ENCODE data around the gene HES6. TPM values are rescaled to one million over a fixed set of nuclear protein-coding genes. Genes with fewer than 3 reads are reported as not detected.

HES6 gene
- total and polyA plus RNA-seq, 2 experiments from 2014 or later, result 0.86 to 1.3 TPM

GRCh38 chr2:238280083-238280825 is 40.4 kb upstream of the HES6 start:
- no peaks in the 10 kb centered on the region for H3K36me3 ChIP-seq (ENCODE audit: low read depth)
- 0 out of 2 replicates have a peak, but pooled peaks cover 2% of the 10 kb centered on the region for H3F3A ChIP-seq (ENCODE audit: insufficient read depth)
- no peak overlapping the region for H3K9ac ChIP-seq
- H3K4me1 ChIP-seq (ENCODE audit: insufficient read depth), result peaks cover 2% of the 10 kb centered on the region
- H4K20me1 ChIP-seq (ENCODE audit: insufficient read depth), result no peaks in the 10 kb centered on the region
- TF ChIP-seq EZH2phosphoT487 (IDR thresholded peaks at IDR 0.05; ENCODE audit: insufficient read depth, low read depth) (no peak), EZH2 (IDR thresholded peaks at IDR 0.05; ENCODE audit: insufficient read depth, poor library complexity, severe bottlenecking) (no peak)
- in situ Hi-C loops (cut with MboI), result no loop called here
- no peak for DNase-seq
- no peaks in the 10 kb centered on the region for H3K9me2 ChIP-seq (ENCODE audit: insufficient read depth)
- H3K4me3 ChIP-seq, result no peak overlapping the region
- no peak overlapping the region for H3K27ac ChIP-seq
- no peaks in the 10 kb centered on the region for H3K9me3 ChIP-seq (ENCODE audit: low read depth)
- peaks cover 54% of the 10 kb centered on the region for H3K79me2 ChIP-seq (ENCODE audit: insufficient read depth)
- 77 to 78% methylated on average over 12 of the region's 12 CpGs for WGBS, 2 experiments (ENCODE audit: low coverage in 1 of 2, low lambda C conversion rate in 2 of 2, missing lambda C conversion rate in 2 of 2)
- no peak overlapping the region for H2AFZ ChIP-seq
- no peaks in the 10 kb centered on the region for H3K27me3 ChIP-seq (replicated peaks; ENCODE audit: insufficient read depth)
- no peak overlapping the region for H3K4me2 ChIP-seq (ENCODE audit: unreplicated experiment)

GRCh38 chr2:238279324-238279682 is 39.5 kb upstream of the HES6 start:
- no peaks in the 10 kb centered on the region for H3K4me1 ChIP-seq (ENCODE audit: insufficient read depth)
- H3K4me3 ChIP-seq, result no peak overlapping the region
- no peaks in the 10 kb centered on the region for H3K36me3 ChIP-seq (ENCODE audit: low read depth)
- H3F3A ChIP-seq (ENCODE audit: insufficient read depth), result no peaks in the 10 kb centered on the region
- in situ Hi-C loops (cut with MboI), result no loop called here
- no peaks in the 10 kb centered on the region for H4K20me1 ChIP-seq (ENCODE audit: insufficient read depth)
- H3K79me2 ChIP-seq (ENCODE audit: insufficient read depth), result peaks cover 46% of the 10 kb centered on the region
- 84 to 85% methylated on average over 6 of the region's 6 CpGs for WGBS, 2 experiments (ENCODE audit: low coverage in 1 of 2, low lambda C conversion rate in 2 of 2, missing lambda C conversion rate in 2 of 2)
- TF ChIP-seq EZH2phosphoT487 (IDR thresholded peaks at IDR 0.05; ENCODE audit: insufficient read depth, low read depth) (no peak), EZH2 (IDR thresholded peaks at IDR 0.05; ENCODE audit: insufficient read depth, poor library complexity, severe bottlenecking) (no peak)
- H2AFZ ChIP-seq, result no peak overlapping the region
- H3K9ac ChIP-seq, result no peak overlapping the region
- no peak overlapping the region for H3K27ac ChIP-seq
- H3K9me2 ChIP-seq (ENCODE audit: insufficient read depth), result no peaks in the 10 kb centered on the region
- H3K27me3 ChIP-seq (replicated peaks; ENCODE audit: insufficient read depth), result no peaks in the 10 kb centered on the region
- no peaks in the 10 kb centered on the region for H3K9me3 ChIP-seq (ENCODE audit: low read depth)
- H3K4me2 ChIP-seq (ENCODE audit: unreplicated experiment), result no peak overlapping the region
- no peak for DNase-seq

- no peaks in the 10 kb centered on the region for H3F3A ChIP-seq (ENCODE audit: insufficient read depth)
- H4K20me1 ChIP-seq (ENCODE audit: insufficient read depth), result no peaks in the 10 kb centered on the region
- WGBS, 2 experiments (ENCODE audit: low coverage in 1 of 2, low lambda C conversion rate in 2 of 2, missing lambda C conversion rate in 2 of 2), result 57 to 58% methylated on average over 9 of the region's 9 CpGs
- no peak for TF ChIP-seq EZH2phosphoT487 (IDR thresholded peaks at IDR 0.05; ENCODE audit: insufficient read depth, low read depth)
- TF ChIP-seq EZH2 (IDR thresholded peaks at IDR 0.05; ENCODE audit: insufficient read depth, poor library complexity, severe bottlenecking), result no peak
- H3K9me2 ChIP-seq (ENCODE audit: insufficient read depth), result no peaks in the 10 kb centered on the region
- H3K9ac ChIP-seq, result no peak overlapping the region
- no peaks in the 10 kb centered on the region for H3K9me3 ChIP-seq (ENCODE audit: low read depth)
- H3K4me2 ChIP-seq (ENCODE audit: unreplicated experiment), result no peak overlapping the region
- no peaks in the 10 kb centered on the region for H3K36me3 ChIP-seq (ENCODE audit: low read depth)
- H3K79me2 ChIP-seq (ENCODE audit: insufficient read depth), result peaks cover 40% of the 10 kb centered on the region
- DNase-seq, result no peak
- no peak overlapping the region for H3K27ac ChIP-seq
- no peaks in the 10 kb centered on the region for H3K27me3 ChIP-seq (replicated peaks; ENCODE audit: insufficient read depth)
- no peak overlapping the region for H2AFZ ChIP-seq
- no peak overlapping the region for H3K4me3 ChIP-seq
- no peaks in the 10 kb centered on the region for H3K4me1 ChIP-seq (ENCODE audit: insufficient read depth)
- in situ Hi-C loops (cut with MboI), result no loop called here
Measured at GRCh38 chr2:238278626-238279323, 38.9 kb upstream of the HES6 start.

- no peak overlapping the region for H3K4me2 ChIP-seq (ENCODE audit: unreplicated experiment)
- no peaks in the 10 kb centered on the region for H3K27me3 ChIP-seq (replicated peaks; ENCODE audit: insufficient read depth)
- in situ Hi-C loops (cut with MboI), result no loop called here
- DNase-seq, result no peak
- no peaks in the 10 kb centered on the region for H3K36me3 ChIP-seq (ENCODE audit: low read depth)
- no peak overlapping the region for H3K27ac ChIP-seq
- H3F3A ChIP-seq (ENCODE audit: insufficient read depth), result no peaks in the 10 kb centered on the region
- no peak for TF ChIP-seq EZH2 (IDR thresholded peaks at IDR 0.05; ENCODE audit: insufficient read depth, poor library complexity, severe bottlenecking)
- TF ChIP-seq EZH2phosphoT487 (IDR thresholded peaks at IDR 0.05; ENCODE audit: insufficient read depth, low read depth), result no peak
- H3K9me3 ChIP-seq (ENCODE audit: low read depth), result no peaks in the 10 kb centered on the region
- no peaks in the 10 kb centered on the region for H3K4me1 ChIP-seq (ENCODE audit: insufficient read depth)
- no peaks in the 10 kb centered on the region for H4K20me1 ChIP-seq (ENCODE audit: insufficient read depth)
- no peak overlapping the region for H3K4me3 ChIP-seq
- WGBS, 2 experiments (ENCODE audit: low coverage in 1 of 2, low lambda C conversion rate in 2 of 2, missing lambda C conversion rate in 2 of 2), result 93% methylated on average over 15 of the region's 15 CpGs
- H3K9ac ChIP-seq, result no peak overlapping the region
- peaks cover 30% of the 10 kb centered on the region for H3K79me2 ChIP-seq (ENCODE audit: insufficient read depth)
- H3K9me2 ChIP-seq (ENCODE audit: insufficient read depth), result no peaks in the 10 kb centered on the region
- H2AFZ ChIP-seq, result no peak overlapping the region
Measured at GRCh38 chr2:238277695-238278094, 37.9 kb upstream of the HES6 start.
